Measurements from ENCODE around the gene PGF. TPM values are rescaled to one million over a fixed set of nuclear protein-coding genes. Genes with fewer than 3 reads are reported as not detected.

Gene PGF
- total and polyA plus RNA-seq, 2 of the 13 experiments (the other 11 are each of a cell fraction or from before 2014, with no cell fraction given), result 10.7 to 27.5 TPM

DNA sequence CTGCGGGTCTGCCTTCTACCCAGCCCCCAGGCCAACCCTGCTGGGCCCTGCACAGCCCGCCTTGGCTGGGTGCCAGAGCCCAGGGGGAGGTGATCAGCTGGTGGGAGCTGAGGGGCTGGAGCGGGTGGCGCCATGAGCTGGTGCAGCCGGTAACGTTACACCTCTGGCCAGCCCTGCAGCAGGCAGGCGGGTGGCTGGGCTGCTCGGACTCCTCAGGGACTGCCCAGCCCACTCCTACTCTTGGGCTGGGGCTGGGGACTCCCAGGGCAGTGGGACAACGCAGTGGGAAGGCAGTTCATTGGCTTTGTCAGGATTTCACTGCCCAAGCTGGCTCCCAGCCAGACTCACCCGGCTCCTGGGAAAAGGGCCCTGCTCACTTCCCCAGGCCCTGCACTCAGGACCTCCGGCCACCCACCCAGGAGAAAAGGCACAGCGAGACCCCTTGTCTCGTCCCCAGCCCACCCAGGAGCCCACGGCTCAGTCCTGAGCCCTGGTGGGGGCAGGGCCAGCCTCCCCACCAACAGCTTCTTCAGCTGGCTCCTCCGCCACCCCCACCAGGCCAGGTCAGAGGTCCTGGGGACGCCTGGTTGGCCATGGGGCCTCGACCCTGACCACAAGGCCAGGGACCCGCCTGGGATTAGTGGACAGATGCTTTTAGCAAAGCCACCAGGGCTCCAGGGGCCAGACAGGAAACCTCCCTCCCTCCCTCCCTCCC, 1.0 kb downstream of the PGF start (continued):
- TF ChIP-seq ZNF709 (CRISPR knock-in tag; IDR thresholded peaks at IDR 0.05), result 0 out of 2 replicates have a peak, but pooled peaks have one; percentile 6
- TF ChIP-seq, protein P1, sequence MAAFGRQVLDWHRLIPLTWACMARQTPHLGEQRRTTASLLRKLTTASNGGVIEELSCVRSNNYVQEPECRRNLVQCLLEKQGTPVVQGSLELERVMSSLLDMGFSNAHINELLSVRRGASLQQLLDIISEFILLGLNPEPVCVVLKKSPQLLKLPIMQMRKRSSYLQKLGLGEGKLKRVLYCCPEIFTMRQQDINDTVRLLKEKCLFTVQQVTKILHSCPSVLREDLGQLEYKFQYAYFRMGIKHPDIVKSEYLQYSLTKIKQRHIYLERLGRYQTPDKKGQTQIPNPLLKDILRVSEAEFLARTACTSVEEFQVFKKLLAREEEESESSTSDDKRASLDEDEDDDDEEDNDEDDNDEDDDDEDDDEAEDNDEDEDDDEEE (CRISPR knock-in tag; IDR thresholded peaks at IDR 0.05), result no peak
- no peak for TF ChIP-seq ZNF773 (CRISPR knock-in tag; IDR thresholded peaks at IDR 0.05; ENCODE audit: borderline replicate concordance)
- no peak for TF ChIP-seq BRCA1 (CRISPR knock-in tag; IDR thresholded peaks at IDR 0.05)
- TF ChIP-seq ZNF644 (CRISPR knock-in tag; IDR thresholded peaks at IDR 0.05; ENCODE audit: low read depth), result no peak
- TF ChIP-seq, protein P2, sequence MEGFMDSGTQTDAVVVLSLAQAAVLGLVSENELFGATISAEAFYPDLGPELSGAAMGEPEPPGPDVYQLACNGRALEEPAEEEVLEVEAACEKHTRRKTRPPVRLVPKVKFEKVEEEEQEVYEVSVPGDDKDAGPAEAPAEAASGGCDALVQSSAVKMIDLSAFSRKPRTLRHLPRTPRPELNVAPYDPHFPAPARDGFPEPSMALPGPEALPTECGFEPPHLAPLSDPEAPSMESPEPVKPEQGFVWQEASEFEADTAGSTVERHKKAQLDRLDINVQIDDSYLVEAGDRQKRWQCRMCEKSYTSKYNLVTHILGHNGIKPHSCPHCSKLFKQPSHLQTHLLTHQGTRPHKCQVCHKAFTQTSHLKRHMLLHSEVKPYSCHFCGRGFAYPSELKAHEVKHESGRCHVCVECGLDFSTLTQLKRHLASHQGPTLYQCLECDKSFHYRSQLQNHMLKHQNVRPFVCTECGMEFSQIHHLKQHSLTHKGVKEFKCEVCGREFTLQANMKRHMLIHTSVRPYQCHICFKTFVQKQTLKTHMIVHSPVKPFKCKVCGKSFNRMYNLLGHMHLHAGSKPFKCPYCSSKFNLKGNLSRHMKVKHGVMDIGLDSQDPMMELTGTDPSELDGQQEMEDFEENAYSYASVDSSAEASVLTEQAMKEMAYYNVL (CRISPR knock-in tag; IDR thresholded peaks at IDR 0.05; ENCODE audit: borderline replicate concordance), result no peak
- no peak for TF ChIP-seq SNRNP70 (IDR thresholded peaks at IDR 0.05; ENCODE audit: low read depth, low read length)
- TF ChIP-seq, protein P3, sequence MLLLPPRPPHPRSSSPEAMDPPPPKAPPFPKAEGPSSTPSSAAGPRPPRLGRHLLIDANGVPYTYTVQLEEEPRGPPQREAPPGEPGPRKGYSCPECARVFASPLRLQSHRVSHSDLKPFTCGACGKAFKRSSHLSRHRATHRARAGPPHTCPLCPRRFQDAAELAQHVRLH (CRISPR knock-in tag; IDR thresholded peaks at IDR 0.05; ENCODE audit: borderline replicate concordance, low read depth), result 0 out of 2 replicates have a peak, but pooled peaks have one; percentile 43
- TF ChIP-seq ZNF563 (CRISPR knock-in tag; IDR thresholded peaks at IDR 0.05), result 0 out of 2 replicates have a peak, but pooled peaks have one; percentile 18
- TF ChIP-seq SMAD1 (CRISPR knock-in tag; IDR thresholded peaks at IDR 0.05; ENCODE audit: borderline replicate concordance, low read depth), result no peak
- no peak for TF ChIP-seq ZIK1 (CRISPR knock-in tag; IDR thresholded peaks at IDR 0.05; ENCODE audit: borderline replicate concordance, low read depth)
- TF ChIP-seq, protein P4, sequence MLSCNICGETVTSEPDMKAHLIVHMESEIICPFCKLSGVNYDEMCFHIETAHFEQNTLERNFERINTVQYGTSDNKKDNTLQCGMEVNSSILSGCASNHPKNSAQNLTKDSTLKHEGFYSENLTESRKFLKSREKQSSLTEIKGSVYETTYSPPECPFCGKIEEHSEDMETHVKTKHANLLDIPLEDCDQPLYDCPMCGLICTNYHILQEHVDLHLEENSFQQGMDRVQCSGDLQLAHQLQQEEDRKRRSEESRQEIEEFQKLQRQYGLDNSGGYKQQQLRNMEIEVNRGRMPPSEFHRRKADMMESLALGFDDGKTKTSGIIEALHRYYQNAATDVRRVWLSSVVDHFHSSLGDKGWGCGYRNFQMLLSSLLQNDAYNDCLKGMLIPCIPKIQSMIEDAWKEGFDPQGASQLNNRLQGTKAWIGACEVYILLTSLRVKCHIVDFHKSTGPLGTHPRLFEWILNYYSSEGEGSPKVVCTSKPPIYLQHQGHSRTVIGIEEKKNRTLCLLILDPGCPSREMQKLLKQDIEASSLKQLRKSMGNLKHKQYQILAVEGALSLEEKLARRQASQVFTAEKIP (CRISPR knock-in tag; IDR thresholded peaks at IDR 0.05; ENCODE audit: borderline replicate concordance), result no peak
- peak; percentile 91; the same call in 1 of the 2 replicates for TF ChIP-seq NFIB (CRISPR knock-in tag; IDR thresholded peaks at IDR 0.05; ENCODE audit: borderline replicate concordance)
- TF ChIP-seq, protein P5, sequence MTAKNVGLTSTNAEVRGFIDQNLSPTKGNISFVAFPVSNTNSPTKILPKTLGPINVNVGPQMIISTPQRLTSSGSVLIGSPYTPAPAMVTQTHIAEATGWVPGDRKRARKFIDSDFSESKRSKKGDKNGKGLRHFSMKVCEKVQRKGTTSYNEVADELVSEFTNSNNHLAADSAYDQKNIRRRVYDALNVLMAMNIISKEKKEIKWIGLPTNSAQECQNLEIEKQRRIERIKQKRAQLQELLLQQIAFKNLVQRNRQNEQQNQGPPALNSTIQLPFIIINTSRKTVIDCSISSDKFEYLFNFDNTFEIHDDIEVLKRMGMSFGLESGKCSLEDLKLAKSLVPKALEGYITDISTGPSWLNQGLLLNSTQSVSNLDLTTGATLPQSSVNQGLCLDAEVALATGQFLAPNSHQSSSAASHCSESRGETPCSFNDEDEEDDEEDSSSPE (CRISPR knock-in tag; IDR thresholded peaks at IDR 0.05), result peak; percentile 62
- no peak for TF ChIP-seq ZBTB42 (CRISPR knock-in tag; IDR thresholded peaks at IDR 0.05)
- TF ChIP-seq REPIN1 (CRISPR knock-in tag; IDR thresholded peaks at IDR 0.05; ENCODE audit: borderline replicate concordance, low read depth), result peak; percentile 37; the same call in 1 of the 2 replicates
- TF ChIP-seq, protein P6, sequence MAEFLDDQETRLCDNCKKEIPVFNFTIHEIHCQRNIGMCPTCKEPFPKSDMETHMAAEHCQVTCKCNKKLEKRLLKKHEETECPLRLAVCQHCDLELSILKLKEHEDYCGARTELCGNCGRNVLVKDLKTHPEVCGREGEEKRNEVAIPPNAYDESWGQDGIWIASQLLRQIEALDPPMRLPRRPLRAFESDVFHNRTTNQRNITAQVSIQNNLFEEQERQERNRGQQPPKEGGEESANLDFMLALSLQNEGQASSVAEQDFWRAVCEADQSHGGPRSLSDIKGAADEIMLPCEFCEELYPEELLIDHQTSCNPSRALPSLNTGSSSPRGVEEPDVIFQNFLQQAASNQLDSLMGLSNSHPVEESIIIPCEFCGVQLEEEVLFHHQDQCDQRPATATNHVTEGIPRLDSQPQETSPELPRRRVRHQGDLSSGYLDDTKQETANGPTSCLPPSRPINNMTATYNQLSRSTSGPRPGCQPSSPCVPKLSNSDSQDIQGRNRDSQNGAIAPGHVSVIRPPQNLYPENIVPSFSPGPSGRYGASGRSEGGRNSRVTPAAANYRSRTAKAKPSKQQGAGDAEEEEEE (CRISPR knock-in tag; IDR thresholded peaks at IDR 0.05; ENCODE audit: borderline replicate concordance), result no peak
- TF ChIP-seq, protein P7, sequence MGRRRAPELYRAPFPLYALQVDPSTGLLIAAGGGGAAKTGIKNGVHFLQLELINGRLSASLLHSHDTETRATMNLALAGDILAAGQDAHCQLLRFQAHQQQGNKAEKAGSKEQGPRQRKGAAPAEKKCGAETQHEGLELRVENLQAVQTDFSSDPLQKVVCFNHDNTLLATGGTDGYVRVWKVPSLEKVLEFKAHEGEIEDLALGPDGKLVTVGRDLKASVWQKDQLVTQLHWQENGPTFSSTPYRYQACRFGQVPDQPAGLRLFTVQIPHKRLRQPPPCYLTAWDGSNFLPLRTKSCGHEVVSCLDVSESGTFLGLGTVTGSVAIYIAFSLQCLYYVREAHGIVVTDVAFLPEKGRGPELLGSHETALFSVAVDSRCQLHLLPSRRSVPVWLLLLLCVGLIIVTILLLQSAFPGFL (CRISPR knock-in tag; IDR thresholded peaks at IDR 0.05), result no peak
- TF ChIP-seq STAG1 (CRISPR knock-in tag; IDR thresholded peaks at IDR 0.05), result no peak; the same call in 1 of the 2 replicates
